Activated CD4-positive, alpha-beta T cell treated with anti-CD3 and anti-CD28 coated beads, Interleukin-2, amount 50 U/mL, for 48 hours (primary cell): Measurements from ENCODE around the gene LHB.
"Not testable (repeated sequence)": the region's sequence is repeated elsewhere in the genome, so short reads cannot be mapped to it uniquely, and the experiment has no call there.

Experiments used
- DNase-seq, 2 experiments: peaks; one replicate each; pipeline ENCODE4 v3.0.0-alpha.2; 2020

LHB gene

DNA sequence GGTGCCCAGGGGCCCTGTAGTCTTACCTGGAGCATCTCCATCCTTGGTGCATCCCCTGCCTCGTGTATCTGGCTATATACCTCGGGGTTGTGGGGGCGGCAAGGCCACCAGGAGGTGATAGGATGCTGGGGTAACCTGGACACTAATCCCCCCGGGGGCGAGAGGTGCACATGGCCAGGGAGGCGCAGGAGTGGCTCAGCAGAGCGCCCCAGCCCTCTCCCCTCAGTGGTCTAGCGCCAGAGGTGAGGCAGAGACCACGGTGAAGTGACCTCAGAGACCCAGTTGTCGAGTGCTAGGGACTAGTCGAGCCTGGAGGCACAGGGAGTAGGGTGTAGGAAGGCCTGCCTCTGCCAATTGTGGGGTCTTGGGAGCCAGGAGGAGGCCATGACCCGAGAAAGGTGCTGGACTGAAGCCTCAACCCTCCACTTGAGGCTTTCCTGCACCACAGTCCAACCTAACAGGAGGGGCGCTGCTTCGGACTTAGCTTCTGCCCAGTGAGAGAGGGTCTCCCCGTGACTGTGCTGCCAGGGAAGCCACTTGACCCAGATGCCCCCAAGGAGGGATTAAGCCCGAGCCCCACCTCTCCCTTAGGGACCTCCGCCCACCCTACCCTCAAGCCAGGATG lies at the start of gene LHB:
Gene LHB, minus strand, starts transcription at position 51 of the 625 bp plus-strand sequence. Its CDS starts 10 bp downstream, at position 41.
- DNase-seq: no peak

DNA sequence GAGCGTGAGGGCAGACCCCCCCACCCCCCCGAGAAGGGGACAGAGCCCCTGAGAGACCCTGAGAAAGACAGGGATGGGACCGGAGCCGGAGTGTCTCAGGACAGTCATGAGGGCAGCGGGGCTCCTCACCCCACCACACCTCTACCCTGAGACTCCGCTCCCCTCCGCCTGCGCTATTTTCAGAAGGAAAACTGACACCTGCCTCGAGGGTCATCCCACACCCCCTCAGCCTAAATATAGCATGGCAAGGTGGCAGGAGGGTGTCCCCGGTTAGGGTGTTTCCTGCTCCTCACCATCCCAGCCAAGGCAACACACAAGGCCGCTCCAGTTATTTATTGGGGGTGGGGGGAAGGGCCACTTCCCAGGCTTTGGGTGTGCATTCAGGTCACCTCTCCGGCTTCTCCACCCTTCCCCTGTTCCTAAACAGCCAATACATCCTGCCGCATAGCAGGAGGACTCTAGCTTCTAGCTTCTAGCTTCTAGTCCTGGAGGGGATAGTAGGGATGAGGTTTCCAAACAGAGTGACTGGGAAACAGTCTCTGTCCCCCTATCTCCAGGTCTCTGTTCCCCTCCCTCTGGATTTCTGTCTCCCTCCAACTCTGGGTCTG lies 49.1 kb upstream of the LHB start:
- no peak for DNase-seq

DNA sequence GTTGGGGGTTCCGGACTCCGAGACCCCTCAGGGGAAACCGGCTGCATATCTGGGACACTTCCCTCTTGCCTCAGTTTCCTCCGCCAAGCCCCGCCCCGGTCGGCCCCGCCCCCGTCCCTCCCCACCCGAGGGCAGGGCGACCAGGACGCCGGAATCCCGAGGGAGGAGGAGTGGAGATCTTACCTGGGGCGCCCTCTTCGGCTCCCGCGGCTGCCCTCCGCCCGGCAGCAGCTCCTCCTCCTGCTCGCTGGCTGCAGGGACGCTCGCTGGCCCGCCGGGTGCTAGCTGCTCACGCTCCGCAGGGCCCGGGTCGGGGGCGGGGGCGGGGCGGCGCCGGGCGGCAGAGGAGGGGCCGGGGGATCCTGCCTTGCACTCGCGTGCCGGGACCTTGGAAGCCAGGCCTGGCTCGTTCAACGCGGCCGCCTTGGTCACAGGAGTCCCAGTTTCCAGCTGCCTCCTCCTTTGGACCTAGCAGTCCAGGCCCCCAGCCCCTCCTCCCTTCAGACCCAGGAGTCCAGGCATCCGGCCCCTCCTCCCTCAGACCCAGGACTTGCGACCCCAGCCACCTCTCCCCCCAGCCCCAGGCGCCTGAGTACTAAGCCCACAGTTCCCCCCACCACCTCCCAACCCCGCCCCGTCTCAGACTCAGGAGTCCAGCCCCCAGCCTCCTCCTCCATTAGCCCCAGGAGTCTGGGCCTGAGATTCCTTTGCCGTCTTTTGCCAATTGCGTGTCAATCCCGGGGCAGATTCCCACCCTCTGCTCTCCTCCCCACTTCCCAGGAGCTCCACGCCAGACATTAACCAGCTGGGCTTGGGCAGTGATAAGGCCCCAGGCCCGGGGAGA lies 48.1 kb upstream of the LHB start, which contains the start of gene NTF4:
Gene NTF4, minus strand, starts transcription at position 51 of the 844 bp plus-strand sequence. CDS start 2,821 bp downstream, outside the sequence.
- DNase-seq: no peak

DNA sequence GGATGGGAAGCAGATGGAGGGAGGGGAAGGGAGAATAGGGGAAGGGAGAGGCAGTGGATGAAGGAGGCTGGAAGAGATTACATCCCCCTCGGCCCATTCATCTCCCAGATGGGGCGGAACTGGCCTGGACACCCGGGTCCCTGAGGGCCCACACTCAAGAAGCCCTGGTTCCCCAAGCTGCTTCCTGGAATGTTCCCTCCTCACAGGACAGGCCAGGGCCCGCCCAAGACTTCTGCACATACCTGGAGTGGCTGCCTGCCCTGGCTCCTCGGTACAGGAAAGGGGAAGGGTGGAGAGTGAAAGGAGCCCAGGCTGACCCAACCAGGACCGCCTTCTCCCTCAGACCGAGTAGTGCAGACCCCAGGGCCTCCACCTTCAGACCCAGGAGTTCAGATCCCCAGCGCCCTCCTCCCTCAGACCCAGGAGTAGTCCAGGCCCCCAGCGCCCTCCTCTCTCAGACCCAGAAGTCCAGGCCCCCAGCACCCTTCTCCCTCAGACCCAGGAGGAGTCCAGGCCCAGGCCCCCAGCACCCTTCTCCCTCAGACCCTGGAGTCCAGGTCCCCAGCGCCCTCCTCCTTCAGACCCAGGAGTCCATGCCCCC lies 47.2 kb upstream of the LHB start:
- no peak for DNase-seq

DNA sequence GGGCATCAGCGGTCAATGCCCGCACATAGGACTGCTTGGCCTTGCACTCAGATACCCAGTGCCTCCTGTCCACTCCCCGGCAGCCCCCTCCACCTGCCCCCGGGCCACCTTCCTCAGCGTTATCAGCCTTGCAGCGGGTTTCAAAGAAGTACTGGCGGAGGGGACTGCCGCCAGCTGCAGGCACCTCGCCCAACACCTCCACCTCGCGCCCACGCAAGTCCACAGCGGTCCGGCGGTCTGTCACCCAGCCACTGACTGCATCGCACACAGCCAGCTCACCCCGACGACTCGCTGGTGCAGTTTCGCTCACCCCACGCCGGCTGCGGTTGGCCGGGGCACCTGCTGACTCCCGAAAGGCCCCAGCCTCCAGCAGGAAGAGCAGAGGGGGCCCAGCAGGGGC lies 44.6 kb upstream of the LHB start:
- DNase-seq: no peak

DNA sequence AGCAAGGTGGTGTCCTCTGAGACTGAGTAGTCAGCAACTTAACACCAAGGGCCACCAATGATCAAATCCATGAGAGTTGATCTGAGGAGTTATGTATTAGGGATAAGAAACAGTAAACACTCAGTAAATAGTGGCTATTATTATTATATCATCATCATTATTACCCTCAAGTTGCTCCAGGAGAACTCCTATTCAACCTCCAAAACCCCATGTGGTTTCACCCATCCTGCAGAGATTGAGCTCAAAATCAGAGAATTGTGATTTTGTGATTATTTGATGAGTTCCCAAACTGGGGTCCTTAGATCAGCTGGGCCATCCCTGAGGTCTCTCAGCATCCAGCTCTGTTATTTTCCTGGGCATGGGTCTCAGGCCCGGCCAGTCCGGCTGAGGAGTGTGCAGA lies 44.1 kb upstream of the LHB start:
- DNase-seq: no peak

DNA sequence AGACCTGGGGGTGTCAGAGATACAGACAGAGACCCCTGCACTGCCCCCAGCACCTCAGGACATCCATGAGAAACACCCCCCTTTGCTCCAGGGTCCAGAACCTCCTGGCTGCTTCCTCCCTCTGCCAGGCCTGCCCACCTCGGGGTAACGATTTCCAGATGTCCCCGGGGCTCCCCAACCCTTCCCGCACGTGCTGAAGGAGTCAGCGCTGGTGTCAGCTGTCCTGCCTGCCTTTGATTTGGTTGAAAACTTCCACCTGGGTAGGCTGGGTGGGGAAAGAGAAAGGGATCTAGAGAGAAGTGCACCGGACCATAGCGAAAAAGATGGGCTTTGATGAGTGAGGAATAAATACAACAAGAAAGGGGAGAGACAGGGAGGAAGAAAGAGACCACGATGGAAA lies 42.2 kb upstream of the LHB start:
- no peak for DNase-seq

DNA sequence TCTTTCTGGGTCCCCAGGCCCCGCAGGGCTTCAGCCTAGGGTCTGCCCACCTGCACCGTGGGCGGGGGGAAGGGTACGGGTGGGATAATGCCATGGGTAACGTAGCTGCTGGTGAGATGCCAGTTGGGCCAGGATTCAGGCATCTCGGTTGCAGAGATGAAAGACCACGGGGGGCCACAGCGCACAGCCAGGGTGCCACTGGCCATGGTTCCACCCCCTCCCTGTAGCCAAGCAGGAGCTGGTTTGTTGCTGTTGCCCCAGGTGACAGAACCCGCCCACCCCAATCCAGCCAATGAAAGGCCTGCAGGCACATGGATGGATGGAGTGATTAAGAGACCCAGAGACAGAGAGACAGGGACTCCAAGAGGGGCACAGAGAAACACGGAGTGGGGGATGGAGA lies 41.7 kb upstream of the LHB start:
- DNase-seq: peak in 1 of 2 experiments; percentile 45

DNA sequence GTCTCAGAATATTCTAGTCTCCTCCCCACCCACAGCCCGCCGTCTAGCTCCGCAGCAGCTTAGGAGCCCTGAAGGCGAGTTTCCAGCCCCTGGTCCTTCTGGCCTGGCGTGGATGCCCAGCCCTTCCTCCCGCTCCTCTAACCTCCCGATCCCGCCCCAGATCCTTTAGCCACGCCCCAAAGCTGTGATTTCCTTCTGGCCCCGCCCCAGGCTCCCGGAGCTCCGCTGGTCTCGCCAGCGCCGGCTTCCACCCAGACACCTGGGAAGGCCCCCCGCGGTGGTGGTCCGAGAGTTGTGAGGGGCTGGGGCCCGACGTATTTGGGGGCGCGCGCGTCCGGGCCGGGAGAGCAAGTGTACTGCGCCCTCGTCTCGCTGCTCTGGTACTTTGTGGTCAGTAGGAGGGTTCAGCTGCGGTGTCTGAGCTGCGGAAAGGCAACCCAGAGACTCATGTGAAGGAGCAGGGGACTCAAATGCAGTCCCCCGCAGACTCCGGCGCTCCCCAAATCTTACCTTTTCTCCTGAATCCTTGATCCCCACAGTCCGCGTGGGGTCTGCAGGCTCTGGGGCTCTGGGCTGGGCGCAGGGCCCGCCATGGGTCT lies 40.8 kb upstream of the LHB start, which contains the start of gene CGB7:
Gene CGB7, minus strand, starts transcription at position 114 of the 599 bp plus-strand sequence. CDS start 2,374 bp downstream, outside the sequence.
- DNase-seq: peak; percentile 62 to 72

DNA sequence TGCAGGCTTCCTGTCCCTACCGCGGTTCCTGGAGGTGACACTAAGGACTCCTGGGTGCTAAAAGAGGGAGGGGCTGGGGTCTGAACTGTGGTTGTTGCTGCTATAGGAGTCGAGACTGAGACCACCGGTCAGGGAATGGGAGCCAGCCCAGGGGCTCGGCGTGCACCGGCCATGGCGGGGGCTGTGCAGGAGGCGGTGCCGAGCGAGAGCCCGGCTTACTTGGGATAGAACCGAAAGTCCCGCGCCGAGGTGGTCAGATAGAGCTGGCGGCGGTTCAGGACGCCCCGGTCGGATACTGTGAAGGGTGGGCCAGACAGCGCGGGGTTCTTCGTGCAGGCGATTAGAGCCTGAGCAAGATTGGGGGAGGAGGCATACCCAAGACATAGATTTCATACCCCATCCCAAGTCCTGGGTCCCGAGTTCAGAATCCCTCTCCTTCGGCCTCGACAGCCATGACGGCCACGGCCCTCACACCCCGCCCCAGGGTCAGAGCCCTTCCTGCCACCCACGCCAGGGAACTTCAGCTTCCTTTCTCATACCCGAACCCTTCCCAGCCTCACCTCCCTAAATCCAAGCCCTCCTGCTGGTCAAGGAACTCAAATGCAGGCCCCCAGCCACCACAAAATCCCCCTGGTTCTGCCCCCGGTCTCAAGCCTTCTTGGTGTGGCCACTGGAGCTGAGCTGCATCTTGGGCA lies 40.2 kb upstream of the LHB start:
- not testable (repeated sequence) for DNase-seq

DNA sequence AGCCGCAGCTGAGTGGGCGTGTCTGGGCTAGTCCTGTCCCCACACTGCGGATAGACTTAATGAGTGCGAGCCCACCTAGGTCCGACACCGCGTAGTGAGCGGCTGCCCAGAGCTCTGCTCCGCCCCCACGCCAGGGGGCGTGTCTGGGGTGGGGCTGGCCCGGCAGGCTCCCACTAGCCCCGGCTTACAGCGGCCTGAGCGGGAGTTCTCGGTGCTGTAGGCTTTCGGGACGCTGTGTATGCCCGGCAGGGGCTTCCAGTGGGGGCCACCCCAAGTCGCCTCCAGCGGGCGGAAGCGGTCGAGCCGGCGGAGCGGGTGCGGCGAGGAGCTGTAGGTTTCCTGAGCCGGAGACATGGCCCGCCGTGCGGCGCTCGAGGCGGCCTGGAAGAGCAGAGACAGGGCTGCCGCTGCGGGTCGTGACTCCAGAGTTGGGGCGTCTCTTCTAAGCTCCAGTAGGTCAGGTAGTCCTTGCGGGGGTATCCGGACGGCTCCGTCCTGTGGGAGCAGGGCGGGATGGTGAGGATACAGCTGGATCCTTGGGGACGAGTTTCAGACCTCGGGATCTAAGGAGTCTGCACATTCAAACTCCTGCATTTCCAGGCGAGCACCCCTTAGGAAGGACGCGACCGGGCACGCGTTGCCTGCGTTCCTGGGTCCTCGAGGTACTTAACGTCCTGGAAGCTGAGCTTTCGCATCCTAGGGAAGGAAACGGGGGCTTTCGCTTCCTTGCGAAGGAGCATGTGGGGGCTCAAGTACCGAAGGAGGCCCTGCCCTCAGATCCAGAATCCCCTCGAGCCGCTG lies 39.4 kb upstream of the LHB start:
- peak; percentile 59 to 64 for DNase-seq

DNA sequence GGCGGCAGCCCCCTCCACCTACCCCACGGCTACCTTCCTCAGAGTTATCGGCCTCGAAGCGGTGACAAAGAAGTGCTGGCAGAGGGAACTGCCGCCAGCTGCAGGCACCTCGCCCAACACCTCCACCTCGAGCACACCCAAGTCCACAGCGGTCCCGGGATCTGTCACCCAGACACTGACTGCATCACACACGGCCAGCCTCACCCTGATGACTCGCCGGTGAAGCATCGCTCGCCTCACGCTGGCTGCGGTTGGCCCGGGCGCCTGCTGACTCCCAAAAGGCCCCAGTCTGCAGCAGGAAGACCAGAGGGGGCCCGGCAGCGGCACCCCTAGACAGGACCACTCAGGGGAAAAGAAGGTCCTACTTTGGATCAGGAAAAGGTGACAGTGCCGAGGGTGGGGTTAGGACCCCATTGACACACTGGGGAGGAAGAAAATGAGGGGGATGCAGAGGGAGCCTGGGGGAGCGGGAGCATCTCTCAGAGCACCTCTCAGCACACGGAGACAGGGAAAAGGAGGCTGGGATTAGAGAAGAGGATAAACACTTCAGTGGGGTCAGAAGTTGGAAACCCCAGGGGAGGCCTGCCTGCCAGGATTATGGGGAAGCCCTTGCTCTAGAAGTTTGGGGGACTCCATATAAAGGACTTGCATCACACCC lies 33.6 kb upstream of the LHB start:
- not testable (repeated sequence) for DNase-seq

DNA sequence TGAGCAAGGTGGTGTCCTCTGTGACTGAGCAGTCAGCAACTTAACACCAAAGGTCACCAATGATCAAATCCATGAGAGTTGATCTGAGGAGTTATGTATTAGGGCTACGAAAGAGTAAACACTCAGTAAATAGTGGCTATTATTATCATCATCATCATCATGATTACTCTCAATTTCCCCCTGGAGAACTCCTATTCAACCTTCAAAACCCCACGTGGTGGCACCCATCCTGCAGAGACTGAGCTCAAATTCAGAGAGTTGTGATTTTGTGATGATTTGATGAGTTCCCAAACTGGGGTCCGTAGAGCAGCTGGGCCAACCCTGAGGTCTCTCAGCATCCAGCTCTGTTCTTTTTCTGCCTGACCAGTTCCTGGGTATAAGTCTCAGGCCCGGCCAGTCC lies 32.9 kb upstream of the LHB start:
- not testable (repeated sequence) for DNase-seq

DNA sequence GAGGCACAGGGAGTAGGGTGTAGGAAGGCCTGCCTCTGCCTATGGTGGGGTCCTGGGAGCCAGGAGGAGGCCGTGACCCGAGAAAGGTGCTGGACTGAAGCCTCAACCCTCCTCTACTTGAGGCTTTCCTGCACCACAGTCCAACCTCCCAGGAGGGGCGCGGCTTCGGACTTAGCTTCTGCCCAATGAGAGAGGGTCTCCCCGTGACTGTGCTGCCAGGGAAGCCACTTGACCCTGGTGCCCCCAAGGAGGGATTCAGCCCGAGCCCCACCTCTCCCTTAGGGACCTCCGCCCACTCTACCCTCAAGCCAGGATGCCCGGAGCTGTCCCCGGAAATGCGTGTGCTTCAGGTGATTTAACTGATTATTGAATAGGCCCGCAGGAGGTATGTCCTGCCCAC lies 32.1 kb upstream of the LHB start, which contains the start of gene CGB8:
Gene CGB8, minus strand, starts transcription at position 101 of the 400 bp plus-strand sequence. CDS start 372 bp downstream, outside the sequence.
- DNase-seq: not testable (repeated sequence)

DNA sequence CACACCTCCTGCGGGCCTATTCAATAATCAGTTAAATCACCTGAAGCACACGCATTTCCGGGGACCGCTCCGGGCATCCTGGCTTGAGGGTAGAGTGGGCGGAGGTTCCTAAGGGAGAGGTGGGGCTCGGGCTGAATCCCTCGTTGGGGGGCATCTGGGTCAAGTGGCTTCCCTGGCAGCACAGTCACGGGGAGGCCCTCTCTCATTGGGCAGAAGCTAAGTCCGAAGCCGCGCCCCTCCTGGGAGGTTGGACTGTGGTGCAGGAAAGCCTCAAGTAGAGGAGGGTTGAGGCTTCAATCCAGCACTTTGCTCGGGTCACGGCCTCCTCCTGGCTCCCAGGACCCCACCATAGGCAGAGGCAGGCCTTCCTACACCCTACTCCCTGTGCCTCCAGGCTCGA lies 26.7 kb upstream of the LHB start, which contains the start of gene CGB5:
Gene CGB5, plus strand, starts transcription at position 301 of the 400 bp plus-strand sequence. CDS start 362 bp downstream, outside the sequence.
- DNase-seq: not testable (repeated sequence)

DNA sequence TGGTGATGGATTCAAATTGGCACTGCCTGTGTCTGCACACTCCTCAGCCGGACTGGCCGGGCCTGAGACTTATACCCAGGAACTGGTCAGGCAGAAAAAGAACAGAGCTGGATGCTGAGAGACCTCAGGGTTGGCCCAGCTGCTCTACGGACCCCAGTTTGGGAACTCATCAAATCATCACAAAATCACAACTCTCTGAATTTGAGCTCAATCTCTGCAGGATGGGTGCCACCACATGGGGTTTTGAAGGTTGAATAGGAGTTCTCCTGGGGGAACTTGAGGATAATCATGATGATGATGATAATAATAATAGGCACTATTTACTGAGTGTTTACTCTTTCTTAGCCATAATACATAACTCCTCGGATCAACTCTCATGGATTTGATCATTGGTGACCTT lies 25.8 kb upstream of the LHB start:
- not testable (repeated sequence) for DNase-seq

DNA sequence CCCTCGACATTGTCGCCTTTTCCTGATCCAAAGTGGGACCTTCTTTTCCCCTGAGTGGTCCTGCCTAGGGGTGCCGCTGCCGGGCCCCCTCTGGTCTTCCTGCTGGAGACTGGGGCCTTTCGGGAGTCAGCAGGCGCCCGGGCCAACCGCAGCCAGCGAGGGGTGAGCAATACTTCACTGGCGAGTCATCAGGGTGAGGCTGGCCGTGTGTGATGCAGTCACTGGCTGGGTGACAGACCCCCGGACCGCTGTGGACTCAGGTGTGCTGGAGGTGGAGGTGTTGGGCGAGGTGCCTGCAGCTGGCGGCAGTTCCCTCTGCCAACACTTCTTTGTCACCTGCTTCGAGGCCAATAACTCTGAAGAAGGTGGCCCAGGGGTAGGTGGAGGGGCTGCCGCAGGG lies 25.3 kb upstream of the LHB start:
- no peak for DNase-seq

DNA sequence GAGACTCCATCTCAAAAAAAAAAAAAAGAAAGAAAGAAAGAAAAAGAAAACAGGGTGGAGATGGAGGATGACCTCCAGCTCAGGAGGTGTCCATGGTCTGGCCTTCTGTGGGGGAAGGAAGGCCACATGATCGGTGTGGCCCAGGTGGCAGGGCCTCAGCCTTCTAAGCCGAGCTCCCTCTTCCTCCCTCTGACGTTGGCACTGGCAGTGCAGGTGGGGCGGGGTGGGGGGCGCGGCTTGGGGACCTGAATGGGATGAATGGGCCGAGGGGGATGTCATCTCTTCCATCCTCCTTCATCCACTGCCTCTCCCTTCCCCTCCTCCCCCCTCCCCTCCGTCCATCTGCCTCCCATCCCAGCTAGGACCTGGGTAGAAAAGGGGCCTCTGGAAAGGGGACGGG lies 22.8 kb upstream of the LHB start:
- not testable (repeated sequence) for DNase-seq

DNA sequence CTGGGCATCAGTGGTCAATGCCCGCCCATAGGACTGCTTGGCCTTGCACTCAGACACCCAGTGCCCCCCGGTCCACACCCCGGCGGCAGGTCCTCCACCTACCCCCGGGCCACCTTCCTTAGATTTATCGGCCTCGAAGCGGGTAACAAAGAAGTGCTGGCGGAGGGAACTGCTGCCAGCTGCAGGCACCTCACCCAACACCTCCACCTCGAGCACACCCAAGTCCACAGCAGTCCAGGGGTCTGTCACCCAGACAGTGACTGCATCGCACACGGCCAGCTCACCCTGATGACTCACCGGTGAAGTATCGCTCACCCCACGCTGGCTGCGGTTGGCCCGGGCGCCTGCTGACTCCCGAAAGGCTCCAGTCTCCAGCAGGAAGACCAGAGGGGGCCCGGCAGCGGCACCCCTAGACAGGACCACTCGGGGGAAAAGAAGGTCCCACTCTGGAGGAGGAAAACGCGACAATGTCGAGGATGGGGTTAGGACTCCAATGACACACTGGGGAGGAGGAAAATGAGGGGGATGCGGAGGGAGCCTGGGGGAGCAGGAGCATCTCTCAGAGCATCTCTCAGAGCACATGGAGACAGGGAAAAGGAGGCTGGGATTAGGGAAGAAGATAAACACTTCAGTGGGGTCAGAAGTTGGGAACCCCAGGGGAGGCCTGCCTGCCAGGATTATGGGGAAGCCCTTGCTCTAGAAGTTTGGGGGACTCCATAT lies 21.8 kb upstream of the LHB start:
- not testable (repeated sequence) for DNase-seq

DNA sequence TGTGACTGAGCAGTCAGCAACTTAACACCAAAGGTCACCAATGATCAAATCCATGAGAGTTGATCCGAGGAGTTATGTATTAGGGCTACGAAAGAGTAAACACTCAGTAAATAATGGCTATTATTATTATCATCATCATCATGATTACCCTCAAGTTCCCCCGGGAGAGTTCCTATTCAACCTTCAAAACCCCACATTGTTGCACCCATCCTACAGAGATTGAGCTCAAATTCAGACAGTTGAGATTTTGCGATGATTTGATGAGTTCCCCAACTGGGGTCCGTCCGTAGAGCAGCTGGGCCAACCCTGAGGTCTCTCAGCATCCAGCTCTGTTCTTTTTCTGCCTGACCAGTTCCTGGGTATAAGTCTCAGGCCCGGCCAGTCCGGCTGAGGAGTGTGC lies 21.2 kb upstream of the LHB start:
- DNase-seq: not testable (repeated sequence)
